ENCODE data around the gene ADGRV1.

DNA sequence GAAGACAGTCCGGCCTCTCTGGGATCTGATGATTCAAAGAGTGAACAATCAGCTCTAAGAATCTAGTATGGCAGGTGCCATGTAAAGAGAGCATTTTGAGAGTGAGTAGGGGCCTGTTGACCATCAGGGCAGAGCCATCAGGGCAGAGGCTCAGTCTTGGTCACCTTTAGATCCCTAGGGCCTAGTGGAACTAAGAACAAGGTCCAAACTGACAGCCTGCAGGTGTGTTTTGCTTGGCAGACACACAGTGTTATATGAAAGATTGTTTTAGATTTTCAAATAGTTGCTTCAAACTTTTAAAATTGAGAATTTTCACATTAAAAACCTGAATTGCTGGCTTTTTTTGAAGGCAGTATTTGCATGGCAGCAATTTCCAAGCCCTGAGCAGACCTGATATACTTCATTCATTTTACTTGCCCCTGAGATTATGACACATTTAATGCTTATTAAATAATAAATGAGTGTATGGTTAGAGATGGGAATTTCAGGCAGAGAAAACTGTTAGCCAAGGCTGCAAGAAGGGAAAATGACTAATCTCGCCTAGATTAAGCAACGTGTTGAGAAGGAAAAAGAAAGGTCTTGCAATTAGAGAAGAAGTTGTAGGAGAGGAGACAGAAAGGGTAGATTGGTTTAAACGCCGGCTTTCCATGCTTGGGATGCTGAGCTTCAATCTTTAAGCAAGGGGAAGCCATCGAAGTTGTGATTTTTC lies 544.9 kb downstream of the ADGRV1 start:
- TF ChIP-seq, protein P1, sequence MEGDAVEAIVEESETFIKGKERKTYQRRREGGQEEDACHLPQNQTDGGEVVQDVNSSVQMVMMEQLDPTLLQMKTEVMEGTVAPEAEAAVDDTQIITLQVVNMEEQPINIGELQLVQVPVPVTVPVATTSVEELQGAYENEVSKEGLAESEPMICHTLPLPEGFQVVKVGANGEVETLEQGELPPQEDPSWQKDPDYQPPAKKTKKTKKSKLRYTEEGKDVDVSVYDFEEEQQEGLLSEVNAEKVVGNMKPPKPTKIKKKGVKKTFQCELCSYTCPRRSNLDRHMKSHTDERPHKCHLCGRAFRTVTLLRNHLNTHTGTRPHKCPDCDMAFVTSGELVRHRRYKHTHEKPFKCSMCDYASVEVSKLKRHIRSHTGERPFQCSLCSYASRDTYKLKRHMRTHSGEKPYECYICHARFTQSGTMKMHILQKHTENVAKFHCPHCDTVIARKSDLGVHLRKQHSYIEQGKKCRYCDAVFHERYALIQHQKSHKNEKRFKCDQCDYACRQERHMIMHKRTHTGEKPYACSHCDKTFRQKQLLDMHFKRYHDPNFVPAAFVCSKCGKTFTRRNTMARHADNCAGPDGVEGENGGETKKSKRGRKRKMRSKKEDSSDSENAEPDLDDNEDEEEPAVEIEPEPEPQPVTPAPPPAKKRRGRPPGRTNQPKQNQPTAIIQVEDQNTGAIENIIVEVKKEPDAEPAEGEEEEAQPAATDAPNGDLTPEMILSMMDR (IDR thresholded peaks at IDR 0.05), result no peak
- no peak for TF ChIP-seq POLR2A (IDR thresholded peaks at IDR 0.05)
